GM12865 (cell line): ENCODE measurements around the gene VSIG8.
A peak's percentile ranks its signal among the peaks of the same experiment; 100 is the strongest.

Experiments
- DNase-seq: peaks from one replicate; pipeline ENCODE4 v3.0.0; 2010; ENCODE audit warnings: low read depth
- H3K4me3 ChIP-seq: 2 replicates; pipeline ENCODE4 v1.5.1; 2011; ENCODE audit warnings: mild to moderate bottlenecking, low read depth, low read length, control low read depth
- CTCF ChIP-seq: IDR thresholded peaks from 2 replicates; pipeline ENCODE4 v1.5.1; 2011; ENCODE audit warnings: low read length, control low read depth, low read depth, inconsistent platforms; ENCODE audit not compliant: insufficient read depth; ENCODE audit errors: missing control alignments

VSIG8 gene

GRCh38 chr1:159841749-159842148 is 20.7 kb downstream of the VSIG8 start:
- DNase-seq: no peak
- no peak for TF ChIP-seq CTCF
- H3K4me3 ChIP-seq: no peak overlapping the region

GRCh38 chr1:159839116-159839849 is 23.2 kb downstream of the VSIG8 start:
- TF ChIP-seq CTCF: no peak

GRCh38 chr1:159838715-159839114 is 23.7 kb downstream of the VSIG8 start:
- peak; percentile 59 for DNase-seq
- H3K4me3 ChIP-seq: no peak overlapping the region
- TF ChIP-seq CTCF: no peak

More at GRCh38 chr1:159839116-159839849, 23.2 kb downstream of the VSIG8 start:
- DNase-seq: peak; percentile 72
- no peak overlapping the region for H3K4me3 ChIP-seq

- TF ChIP-seq CTCF: no peak
- H3K4me3 ChIP-seq: no peak overlapping the region
- DNase-seq: no peak
Observed at GRCh38 chr1:159835862-159836525, 26.5 kb downstream of the VSIG8 start.

- H3K4me3 ChIP-seq: no peak overlapping the region
- no peak for DNase-seq
- no peak for TF ChIP-seq CTCF
Observed at GRCh38 chr1:159835356-159835755, 27.1 kb downstream of the VSIG8 start.

- TF ChIP-seq CTCF: no peak
- DNase-seq: no peak
- H3K4me3 ChIP-seq: no peak overlapping the region
Observed at GRCh38 chr1:159832309-159832708, 30.1 kb downstream of the VSIG8 start.
